HG03571 (cell line): Measurements from ENCODE around the gene P2RY6.
"Not testable (repeated sequence)": the region's sequence is repeated elsewhere in the genome, so short reads cannot be mapped to it uniquely, and the experiment has no call there.

Source experiments
- ATAC-seq: cut with Tn5 transposase; IDR thresholded peaks from one replicate; pipeline ENCODE4 v1.9.1; 2021; ENCODE audit not compliant: unreplicated experiment

The P2RY6 gene

DNA sequence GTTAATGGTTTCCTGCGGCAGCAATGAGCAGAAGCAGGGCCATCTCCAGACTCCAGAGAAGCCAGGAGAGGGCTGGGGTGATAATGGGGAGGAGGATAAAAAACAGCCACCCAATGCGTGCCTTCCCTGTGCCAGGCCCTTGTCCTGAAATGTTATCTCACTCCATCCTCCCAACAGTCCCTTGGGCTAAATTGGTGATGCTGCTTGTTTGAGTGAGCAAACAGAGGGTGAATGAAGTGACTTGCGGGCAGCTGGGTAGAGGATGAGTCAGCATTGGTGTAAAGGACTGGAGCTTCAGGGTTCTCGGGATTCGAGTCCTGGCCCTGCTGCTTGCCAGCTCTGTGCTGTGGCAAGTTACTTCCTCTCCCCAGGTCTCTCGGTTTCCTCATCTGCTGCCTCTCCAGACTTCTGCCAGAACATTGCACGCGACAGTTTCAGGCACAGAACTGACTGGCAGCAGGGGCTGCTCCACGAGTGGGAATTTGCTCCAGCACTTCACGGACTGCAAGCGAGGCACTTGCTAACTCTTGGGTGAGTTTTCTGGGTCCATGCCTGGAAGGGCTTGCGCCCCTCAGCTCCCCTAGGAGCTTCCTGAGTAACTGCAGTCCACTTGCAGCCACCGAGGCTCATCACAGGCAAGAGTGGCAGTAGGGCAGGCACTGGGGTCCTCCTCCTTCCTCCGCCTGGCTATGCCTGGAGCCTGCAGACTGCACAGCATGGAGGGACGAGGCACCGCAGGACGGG lies at the start of gene P2RY6:
Gene P2RY6 (plus strand): TSS at position 403 of the 744 bp plus-strand sequence. CDS start 24,181 bp downstream, outside the sequence.
- ATAC-seq = no peak

DNA sequence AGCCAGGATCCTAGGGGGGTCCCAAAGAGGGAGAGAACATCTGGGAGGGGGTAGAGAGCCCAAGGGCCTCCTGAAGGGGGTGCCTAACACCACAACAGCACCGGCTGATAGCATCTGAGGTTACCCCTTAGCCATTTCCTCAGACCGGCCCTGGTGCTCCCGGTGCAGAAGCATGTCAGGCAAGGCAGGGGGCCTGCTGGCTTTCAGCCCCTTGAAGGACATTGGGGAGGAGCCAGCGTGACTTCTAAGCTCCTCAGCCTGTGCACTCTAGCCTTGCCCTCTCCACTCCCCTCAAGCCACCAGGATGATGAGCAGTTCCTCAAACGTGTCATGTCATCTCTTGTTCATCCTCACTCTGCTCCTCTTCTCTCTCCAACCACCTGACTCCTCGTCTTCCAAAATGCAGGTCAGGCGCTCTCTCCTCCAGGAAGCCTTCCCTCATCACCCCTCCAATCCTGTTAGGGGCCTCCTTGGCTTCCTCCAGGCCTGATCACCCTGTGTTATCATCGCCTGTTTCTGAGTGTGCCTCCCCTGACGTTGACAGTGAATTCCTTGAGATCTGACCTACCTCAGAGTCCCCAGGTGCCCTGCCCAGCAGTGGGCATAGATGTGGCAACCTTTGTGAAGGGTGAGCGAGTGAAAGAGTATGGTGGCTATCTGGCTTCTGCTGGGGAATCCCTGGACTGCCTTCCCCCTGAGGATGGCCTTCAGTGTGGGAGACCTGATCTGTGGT lies 48.0 kb upstream of the P2RY6 start:
- ATAC-seq = no peak

DNA sequence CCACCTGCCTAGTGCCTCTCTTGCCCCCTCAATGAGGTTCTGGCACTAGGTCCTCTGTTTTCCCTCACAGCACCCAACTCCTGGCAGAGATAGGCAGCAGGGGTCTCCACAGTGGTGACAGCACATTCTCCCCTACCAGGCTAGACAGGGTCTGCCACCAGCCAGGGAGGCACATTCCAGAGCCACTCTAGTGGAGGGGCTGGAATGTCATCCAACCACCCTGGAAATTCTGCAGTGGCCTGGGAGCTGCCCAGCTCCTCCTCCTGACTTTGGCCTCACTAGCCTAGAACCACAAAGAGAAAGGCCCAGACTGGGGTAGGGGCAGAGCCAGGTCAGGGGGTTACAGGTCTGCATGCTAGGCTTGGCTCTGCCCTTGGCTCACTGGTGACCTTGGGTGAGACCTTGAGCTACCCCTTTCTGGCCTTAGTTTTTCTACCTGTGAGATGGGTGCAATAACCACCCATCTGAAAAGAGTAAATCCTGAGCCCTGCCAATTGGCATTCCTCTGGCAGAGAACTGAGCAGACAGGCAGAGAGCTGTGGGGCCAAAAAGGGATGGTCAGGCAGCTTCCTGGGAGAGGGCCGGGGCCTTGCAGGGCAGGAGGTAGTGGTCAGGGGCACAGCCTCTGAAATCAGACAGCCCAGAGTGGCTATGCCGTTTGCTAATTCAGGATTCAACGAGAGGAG lies 47.0 kb upstream of the P2RY6 start:
- no peak for ATAC-seq

- no peak for ATAC-seq
Measured at GRCh38 chr11:73225851-73226250, 46.3 kb upstream of the P2RY6 start.

- no peak for ATAC-seq
Measured at GRCh38 chr11:73226297-73227006, 45.7 kb upstream of the P2RY6 start.

DNA sequence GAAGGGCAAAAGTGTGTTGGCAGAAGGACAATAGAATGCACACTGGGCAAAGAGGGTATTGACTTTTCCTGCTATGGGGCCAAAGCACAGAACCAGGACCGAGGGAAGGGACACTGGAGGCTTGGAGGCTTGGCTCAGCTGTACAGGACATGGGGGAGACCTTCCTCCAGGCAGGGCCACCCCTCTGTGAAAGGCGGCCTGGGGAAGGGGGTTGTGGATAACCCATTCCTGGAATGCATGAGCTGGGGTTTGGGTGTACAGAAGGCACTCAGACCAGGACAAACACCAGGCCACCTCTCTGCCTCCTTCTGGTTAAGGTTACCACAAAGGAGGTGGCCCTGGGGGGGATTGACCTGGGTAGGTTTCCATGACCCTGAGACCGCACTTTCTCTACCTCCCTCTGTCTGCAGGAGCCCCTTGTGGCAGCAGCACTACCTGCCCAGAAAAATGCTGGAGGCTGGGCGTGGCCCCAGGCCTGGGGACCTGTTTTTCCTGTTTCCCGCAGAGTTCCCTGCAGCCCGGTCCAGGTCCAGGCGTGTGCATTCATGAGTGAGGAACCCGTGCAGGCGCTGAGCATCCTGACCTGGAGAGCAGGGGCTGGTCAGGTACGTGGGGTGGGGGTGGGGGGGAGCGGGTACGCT lies 44.4 kb upstream of the P2RY6 start:
- ATAC-seq = no peak

- no peak for ATAC-seq
Measured at GRCh38 chr11:73228268-73229134, 43.6 kb upstream of the P2RY6 start.

GRCh38 chr11:73229321-73229895 lies 42.7 kb upstream of the P2RY6 start:
- no peak for ATAC-seq

DNA sequence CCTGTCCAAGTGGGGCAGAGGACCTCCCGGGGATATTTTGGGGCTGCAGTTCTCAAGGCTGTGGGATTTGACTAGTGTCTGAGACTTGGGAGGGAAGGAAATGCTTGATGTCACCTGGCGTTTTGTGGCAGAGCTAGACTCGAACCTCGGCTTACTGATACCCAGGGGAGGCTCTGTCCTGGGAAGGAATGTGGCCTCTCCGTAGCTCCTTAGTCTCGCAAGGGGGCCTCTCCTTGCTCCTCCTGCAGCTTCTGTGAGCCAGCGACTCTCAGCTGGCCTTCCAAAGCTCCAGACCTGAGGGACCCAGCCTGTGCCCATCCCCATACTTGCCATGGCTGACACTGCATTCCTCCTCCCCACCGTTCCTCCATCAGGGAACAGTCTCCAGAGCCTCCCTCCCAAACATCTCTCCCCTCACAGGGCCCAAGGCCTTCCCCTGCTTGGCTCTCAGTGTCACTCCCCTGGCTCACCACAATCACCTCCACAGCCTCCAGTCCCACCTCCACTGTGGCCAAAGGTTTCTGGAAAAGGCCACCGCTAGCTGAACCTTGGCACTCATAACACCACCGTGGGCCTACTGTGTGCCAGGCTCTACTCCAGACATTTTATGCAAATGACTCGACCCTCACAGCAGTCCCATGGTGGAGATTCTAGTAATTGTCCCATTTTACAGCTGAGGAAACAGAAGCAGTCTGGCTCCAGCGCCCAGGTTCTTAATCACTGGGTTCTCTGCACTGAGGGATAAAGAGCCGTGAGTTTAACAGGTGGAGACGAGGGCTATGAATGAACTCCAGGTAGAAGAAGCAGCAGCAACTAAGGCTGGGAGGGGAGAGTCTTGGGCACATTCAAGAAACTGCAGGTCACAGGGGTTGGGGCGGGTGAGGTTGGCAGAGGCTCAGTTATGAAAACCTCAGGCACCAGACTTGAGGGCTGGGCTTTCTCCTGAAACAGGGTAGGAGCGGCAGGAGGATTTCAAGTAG lies 42.0 kb upstream of the P2RY6 start:
- no peak for ATAC-seq

GRCh38 chr11:73230931-73231330 lies 41.2 kb upstream of the P2RY6 start:
- no peak for ATAC-seq

- ATAC-seq = not testable (repeated sequence)
Measured at GRCh38 chr11:73232487-73232886, 39.7 kb upstream of the P2RY6 start.

- no peak for ATAC-seq
Measured at GRCh38 chr11:73233211-73233610, 38.9 kb upstream of the P2RY6 start.

DNA sequence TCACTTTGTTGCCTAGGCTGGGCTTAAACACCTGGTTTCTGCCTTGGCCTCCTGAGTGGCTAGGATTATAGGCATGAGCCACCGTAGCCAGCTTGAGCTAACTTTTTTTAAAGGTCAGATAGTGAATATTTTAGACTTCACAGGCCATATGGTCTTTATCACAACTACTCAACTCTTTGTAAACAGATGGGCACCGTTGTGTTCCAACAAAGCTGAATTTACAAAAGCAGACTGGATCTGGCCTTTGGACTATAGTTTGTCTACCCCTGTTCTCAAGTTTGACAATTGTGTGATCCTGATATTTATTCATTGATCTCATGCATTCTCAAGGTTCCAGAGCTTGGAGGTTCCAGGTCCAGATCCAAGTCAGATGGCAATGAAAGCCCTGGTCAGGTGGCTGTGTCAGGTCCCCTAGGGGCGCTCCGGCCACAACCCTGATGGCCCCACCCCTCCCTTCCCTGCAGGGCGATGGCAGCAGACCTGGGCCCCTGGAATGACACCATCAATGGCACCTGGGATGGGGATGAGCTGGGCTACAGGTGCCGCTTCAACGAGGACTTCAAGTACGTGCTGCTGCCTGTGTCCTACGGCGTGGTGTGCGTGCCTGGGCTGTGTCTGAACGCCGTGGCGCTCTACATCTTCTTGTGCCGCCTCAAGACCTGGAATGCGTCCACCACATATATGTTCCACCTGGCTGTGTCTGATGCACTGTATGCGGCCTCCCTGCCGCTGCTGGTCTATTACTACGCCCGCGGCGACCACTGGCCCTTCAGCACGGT lies 38.3 kb upstream of the P2RY6 start:
- ATAC-seq = no peak

DNA sequence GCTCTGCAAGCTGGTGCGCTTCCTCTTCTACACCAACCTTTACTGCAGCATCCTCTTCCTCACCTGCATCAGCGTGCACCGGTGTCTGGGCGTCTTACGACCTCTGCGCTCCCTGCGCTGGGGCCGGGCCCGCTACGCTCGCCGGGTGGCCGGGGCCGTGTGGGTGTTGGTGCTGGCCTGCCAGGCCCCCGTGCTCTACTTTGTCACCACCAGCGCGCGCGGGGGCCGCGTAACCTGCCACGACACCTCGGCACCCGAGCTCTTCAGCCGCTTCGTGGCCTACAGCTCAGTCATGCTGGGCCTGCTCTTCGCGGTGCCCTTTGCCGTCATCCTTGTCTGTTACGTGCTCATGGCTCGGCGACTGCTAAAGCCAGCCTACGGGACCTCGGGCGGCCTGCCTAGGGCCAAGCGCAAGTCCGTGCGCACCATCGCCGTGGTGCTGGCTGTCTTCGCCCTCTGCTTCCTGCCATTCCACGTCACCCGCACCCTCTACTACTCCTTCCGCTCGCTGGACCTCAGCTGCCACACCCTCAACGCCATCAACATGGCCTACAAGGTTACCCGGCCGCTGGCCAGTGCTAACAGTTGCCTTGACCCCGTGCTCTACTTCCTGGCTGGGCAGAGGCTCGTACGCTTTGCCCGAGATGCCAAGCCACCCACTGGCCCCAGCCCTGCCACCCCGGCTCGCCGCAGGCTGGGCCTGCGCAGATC lies 37.5 kb upstream of the P2RY6 start:
- ATAC-seq = no peak

GRCh38 chr11:73235236-73235786 lies 36.8 kb upstream of the P2RY6 start:
- no peak for ATAC-seq

- ATAC-seq = no peak
Measured at GRCh38 chr11:73236205-73236765, 35.9 kb upstream of the P2RY6 start.
